HG02610 (cell line): ENCODE measurements around the gene FLT4.

Source experiments
- ATAC-seq: cut with Tn5 transposase; IDR thresholded peaks from one replicate; pipeline ENCODE4 v1.9.1; 2021; ENCODE audit warnings: mild to moderate bottlenecking, moderate library complexity; ENCODE audit not compliant: unreplicated experiment

Gene FLT4

GRCh38 chr5:180628211-180628610, 21.2 kb downstream of the FLT4 start:
- no peak for ATAC-seq

- ATAC-seq: no peak
Observed at GRCh38 chr5:180627386-180628120, 21.8 kb downstream of the FLT4 start.

GRCh38 chr5:180626661-180627385, 22.6 kb downstream of the FLT4 start:
- ATAC-seq: no peak

GRCh38 chr5:180625791-180626660, 23.4 kb downstream of the FLT4 start:
- no peak for ATAC-seq

GRCh38 chr5:180625125-180625790, 24.1 kb downstream of the FLT4 start:
- no peak for ATAC-seq

- ATAC-seq: no peak
Observed at GRCh38 chr5:180624587-180624986, 24.8 kb downstream of the FLT4 start.

- no peak for ATAC-seq
Observed at GRCh38 chr5:180623844-180624243, 25.6 kb downstream of the FLT4 start.

GRCh38 chr5:180623411-180623834, 26.0 kb downstream of the FLT4 start:
- ATAC-seq: no peak

GRCh38 chr5:180622910-180623309, 26.5 kb downstream of the FLT4 start:
- no peak for ATAC-seq

- ATAC-seq: no peak
Observed at GRCh38 chr5:180621311-180621710, 28.1 kb downstream of the FLT4 start.

- no peak for ATAC-seq
Observed at GRCh38 chr5:180620014-180620413, 29.4 kb downstream of the FLT4 start.

GRCh38 chr5:180619563-180619915, 29.9 kb downstream of the FLT4 start:
- no peak for ATAC-seq

- no peak for ATAC-seq
Observed at GRCh38 chr5:180618829-180619562, 30.4 kb downstream of the FLT4 start.

GRCh38 chr5:180618487-180618828, 30.9 kb downstream of the FLT4 start:
- no peak for ATAC-seq

- ATAC-seq: no peak
Observed at GRCh38 chr5:180613814-180614188, 35.6 kb downstream of the FLT4 start.

GRCh38 chr5:180613188-180613813, 36.1 kb downstream of the FLT4 start:
- no peak for ATAC-seq

- ATAC-seq: no peak
Observed at GRCh38 chr5:180612683-180613082, 36.7 kb downstream of the FLT4 start.

- no peak for ATAC-seq
Observed at GRCh38 chr5:180611140-180611850, 38.1 kb downstream of the FLT4 start.

- no peak for ATAC-seq
Observed at GRCh38 chr5:180609817-180610550, 39.4 kb downstream of the FLT4 start.
